GM12891 (cell line): ENCODE measurements around the gene PTPRJ.
"Not testable (repeated sequence)": the region's sequence is repeated elsewhere in the genome, so short reads cannot be mapped to it uniquely, and the experiment has no call there.

Experiments used
- DNase-seq: peaks from one replicate; pipeline ENCODE4 v3.0.0; 2011; ENCODE audit warnings: low spot score; ENCODE audit not compliant: insufficient read length
- FAIRE-seq: peaks from 2 replicates; lab custom pipeline; 2011; peaks lifted over from hg19 to GRCh38; lab: Jason Lieb, UNC
- PAX5 ChIP-seq: IDR thresholded peaks from 2 replicates; pipeline ENCODE4 v1.6.1; 2011; ENCODE audit warnings: low read length, moderate library complexity, mild to moderate bottlenecking; ENCODE audit not compliant: insufficient read depth, severe bottlenecking
- POLR2A ChIP-seq: IDR thresholded peaks from 2 replicates; pipeline ENCODE4 v1.6.1; 2011; ENCODE audit warnings: low read depth, low read length, control low read depth
- POLR2AphosphoS5 ChIP-seq: IDR thresholded peaks from 2 replicates; pipeline ENCODE4 v1.6.1; 2011; ENCODE audit warnings: low read depth, low read length, control low read depth
- POU2F2 ChIP-seq: IDR thresholded peaks from 2 replicates; pipeline ENCODE4 v1.6.1; 2011; ENCODE audit warnings: low read depth, mild to moderate bottlenecking, control low read depth, low read length, moderate library complexity
- SPI1 ChIP-seq: IDR thresholded peaks from 2 replicates; pipeline ENCODE4 v1.6.1; 2011; ENCODE audit warnings: low read depth, low read length, control low read depth
- TAF1 ChIP-seq: IDR thresholded peaks from 2 replicates; pipeline ENCODE4 v1.6.1; 2011; ENCODE audit warnings: low read depth, low read length, control low read depth

The PTPRJ gene

GRCh38 chr11:47946682-47947559, 33.4 kb upstream of the PTPRJ start:
- TF ChIP-seq POLR2AphosphoS5 (no peak), POLR2A (no peak), PAX5 (no peak)
- no peak for DNase-seq
- FAIRE-seq, result no peak

GRCh38 chr11:47948137-47948536, 32.2 kb upstream of the PTPRJ start:
- no peak for DNase-seq
- FAIRE-seq, result no peak
- TF ChIP-seq SPI1, result no peak

GRCh38 chr11:47949001-47949675, 31.2 kb upstream of the PTPRJ start:
- DNase-seq, FAIRE-seq: not testable (repeated sequence)

GRCh38 chr11:47950396-47950795, 30.0 kb upstream of the PTPRJ start:
- FAIRE-seq (no peak), DNase-seq (no peak)
- TF ChIP-seq SPI1 (peak; percentile 73), TAF1 (no peak)

- DNase-seq, FAIRE-seq: not testable (repeated sequence)
These were observed 28.9 kb upstream of the PTPRJ start for GRCh38 chr11:47951504-47951903.

- no peak for DNase-seq
- peak; percentile 88 for FAIRE-seq
- TF ChIP-seq SPI1 (no peak), POLR2AphosphoS5 (no peak), POLR2A (no peak), PAX5 (no peak), POU2F2 (no peak), TAF1 (no peak)
These were observed 25.2 kb upstream of the PTPRJ start for GRCh38 chr11:47955061-47955755.

GRCh38 chr11:47960015-47960414, 20.3 kb upstream of the PTPRJ start:
- FAIRE-seq, result no peak
- no peak for TF ChIP-seq PAX5
- TF ChIP-seq POLR2AphosphoS5, result no peak
- no peak for TF ChIP-seq POLR2A
- DNase-seq, result no peak

GRCh38 chr11:47961383-47961782, 19.0 kb upstream of the PTPRJ start:
- TF ChIP-seq POLR2A (no peak), SPI1 (no peak), TAF1 (no peak), POU2F2 (no peak), PAX5 (no peak), POLR2AphosphoS5 (no peak)
- DNase-seq, result no peak
- no peak for FAIRE-seq

- TF ChIP-seq TAF1 (no peak), PAX5 (no peak), SPI1 (no peak), POU2F2 (no peak), POLR2AphosphoS5 (no peak), POLR2A (no peak)
- no peak for FAIRE-seq
- no peak for DNase-seq
These were observed 15.8 kb upstream of the PTPRJ start for GRCh38 chr11:47964546-47964945.

GRCh38 chr11:47967577-47968525, 12.5 kb upstream of the PTPRJ start:
- no peak for FAIRE-seq
- no peak for DNase-seq
- TF ChIP-seq TAF1 (no peak), POLR2A (no peak), SPI1 (no peak), POLR2AphosphoS5 (no peak), PAX5 (no peak), POU2F2 (no peak)
